ENCODE data around the gene SAP30BP. TPM values are rescaled to one million over a fixed set of nuclear protein-coding genes. Genes with fewer than 3 reads are reported as not detected.
A peak's percentile ranks its signal among the peaks of the same experiment; 100 is the strongest.

SAP30BP gene
- total and polyA plus RNA-seq, 2 of the 13 experiments (the other 11 are each of a cell fraction or from before 2014, with no cell fraction given) = 67.7 to 99.4 TPM

- no peaks in the 10 kb centered on the region for H3K27me3 ChIP-seq (ENCODE audit: control insufficient read depth in 1 of 2, insufficient read depth in 2 of 2, low read length in 2 of 2)
- H3K9me3 ChIP-seq (ENCODE audit: low read length) = no peaks in the 10 kb centered on the region
- H3K9ac ChIP-seq (ENCODE audit: insufficient read depth, low read depth, low read length) = peak overlapping the region; percentile 80
- ChIA-PET CTCF (ENCODE audit: low intra/inter-chr PET ratio, low total read pairs) (interaction anchor here (2.1 kb wide), 1 partner anchor 12 kb away, joined by 6 read pairs; no protein-coding TSS in a partner anchor), POLR2A (interaction anchor here (0.8 to 3.4 kb wide), 23 partner anchors 9 to 231 kb away, joined by 3 to 28 read pairs (median 4); partner anchors contain the start of genes GALK1, ITGB4, RECQL5 and SAP30BP)
- in situ Hi-C loops (cut with HindIII; ENCODE audit: extremely low pct_ligation_motif_present, low pct_unique_long_range_greater_than_20kb) = no loop called here
- H2AFZ ChIP-seq (ENCODE audit: low read length) = no peak overlapping the region
- BruUV-seq (replicated peaks) = TSS peak; percentile 56
- H3K79me2 ChIP-seq (ENCODE audit: insufficient read depth, low read length) = peaks cover 6% of the 10 kb centered on the region
- peaks cover 11 to 23% of the 10 kb centered on the region in 2 experiments for H3K36me3 ChIP-seq (replicated peaks in 1 of 2; ENCODE audit: control insufficient read depth in 1 of 2, insufficient read depth in 2 of 2, low read length in 2 of 2)
- FAIRE-seq = peak; percentile 8
- no peak for DNase-seq (ENCODE audit: low spot score)
- peaks cover 25% of the 10 kb centered on the region for H3K4me1 ChIP-seq (ENCODE audit: insufficient read depth, low read length)
- H4K20me1 ChIP-seq (ENCODE audit: insufficient read depth, low read length) = no peaks in the 10 kb centered on the region
- WGBS (ENCODE audit: low lambda C conversion rate) = 82% methylated on average over 7 of the region's 7 CpGs
- intact Hi-C loops (cut with micrococcal nuclease; ENCODE audit: unreplicated experiment) = no loop called here
- ATAC-seq = no peak
- H3K4me3 ChIP-seq (replicated peaks in 1 of 3; ENCODE audit: insufficient read depth in 1 of 3, low read depth in 2 of 3, low read length in 3 of 3) = peak overlapping the region in 2 of 3 experiments; percentile 6 to 67; a peak in 3 of 6 replicates
- H3K4me2 ChIP-seq (ENCODE audit: low read depth, low read length) = peak overlapping the region; percentile 94
- H3K27ac ChIP-seq (ENCODE audit: extremely low read length, insufficient read depth, low read length) = peak overlapping the region; percentile 85
- TF ChIP-seq ZNF570 (CRISPR knock-in tag; IDR thresholded peaks at IDR 0.05; ENCODE audit: borderline replicate concordance) (no peak), TFAP4 (IDR thresholded peaks at IDR 0.05; ENCODE audit: borderline replicate concordance, low read depth) (0 out of 2 replicates have a peak, but pooled peaks have one; percentile 25), TBP (CRISPR knock-in tag; IDR thresholded peaks at IDR 0.05) (no peak), ELF1 (CRISPR knock-in tag; IDR thresholded peaks at IDR 0.05) (no peak), ATF6 (CRISPR knock-in tag; conservative IDR thresholded peaks at IDR 0.05) (no peak), ZFP36L1 (CRISPR knock-in tag; IDR thresholded peaks at IDR 0.05) (peak; percentile 38; the same call in 1 of the 2 replicates), SNAI1 (CRISPR knock-in tag; IDR thresholded peaks at IDR 0.05; ENCODE audit: borderline replicate concordance) (no peak), ZNF567 (CRISPR knock-in tag; IDR thresholded peaks at IDR 0.05; ENCODE audit: borderline replicate concordance) (no peak)
- TF ChIP-seq, protein P1, sequence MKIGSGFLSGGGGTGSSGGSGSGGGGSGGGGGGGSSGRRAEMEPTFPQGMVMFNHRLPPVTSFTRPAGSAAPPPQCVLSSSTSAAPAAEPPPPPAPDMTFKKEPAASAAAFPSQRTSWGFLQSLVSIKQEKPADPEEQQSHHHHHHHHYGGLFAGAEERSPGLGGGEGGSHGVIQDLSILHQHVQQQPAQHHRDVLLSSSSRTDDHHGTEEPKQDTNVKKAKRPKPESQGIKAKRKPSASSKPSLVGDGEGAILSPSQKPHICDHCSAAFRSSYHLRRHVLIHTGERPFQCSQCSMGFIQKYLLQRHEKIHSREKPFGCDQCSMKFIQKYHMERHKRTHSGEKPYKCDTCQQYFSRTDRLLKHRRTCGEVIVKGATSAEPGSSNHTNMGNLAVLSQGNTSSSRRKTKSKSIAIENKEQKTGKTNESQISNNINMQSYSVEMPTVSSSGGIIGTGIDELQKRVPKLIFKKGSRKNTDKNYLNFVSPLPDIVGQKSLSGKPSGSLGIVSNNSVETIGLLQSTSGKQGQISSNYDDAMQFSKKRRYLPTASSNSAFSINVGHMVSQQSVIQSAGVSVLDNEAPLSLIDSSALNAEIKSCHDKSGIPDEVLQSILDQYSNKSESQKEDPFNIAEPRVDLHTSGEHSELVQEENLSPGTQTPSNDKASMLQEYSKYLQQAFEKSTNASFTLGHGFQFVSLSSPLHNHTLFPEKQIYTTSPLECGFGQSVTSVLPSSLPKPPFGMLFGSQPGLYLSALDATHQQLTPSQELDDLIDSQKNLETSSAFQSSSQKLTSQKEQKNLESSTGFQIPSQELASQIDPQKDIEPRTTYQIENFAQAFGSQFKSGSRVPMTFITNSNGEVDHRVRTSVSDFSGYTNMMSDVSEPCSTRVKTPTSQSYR (CRISPR knock-in tag; IDR thresholded peaks at IDR 0.05; ENCODE audit: borderline replicate concordance) = no peak
Measured at GRCh38 chr17:75645501-75645888, 21.6 kb upstream of the SAP30BP start.
